Skeletal muscle cell (primary cell): ENCODE data around the gene KCTD14.
"Not testable (repeated sequence)": the region's sequence is repeated elsewhere in the genome, so short reads cannot be mapped to it uniquely, and the experiment has no call there.

Source experiments
- DNase-seq: peaks from one replicate; pipeline ENCODE4 v3.0.0-alpha.2; 2010; ENCODE audit warnings: low read depth
- H3K4me3 ChIP-seq: 2 replicates; pipeline ENCODE4 v1.5.1; 2011; ENCODE audit warnings: low read depth, mild to moderate bottlenecking, control low read depth, low read length, moderate library complexity

Gene KCTD14

DNA sequence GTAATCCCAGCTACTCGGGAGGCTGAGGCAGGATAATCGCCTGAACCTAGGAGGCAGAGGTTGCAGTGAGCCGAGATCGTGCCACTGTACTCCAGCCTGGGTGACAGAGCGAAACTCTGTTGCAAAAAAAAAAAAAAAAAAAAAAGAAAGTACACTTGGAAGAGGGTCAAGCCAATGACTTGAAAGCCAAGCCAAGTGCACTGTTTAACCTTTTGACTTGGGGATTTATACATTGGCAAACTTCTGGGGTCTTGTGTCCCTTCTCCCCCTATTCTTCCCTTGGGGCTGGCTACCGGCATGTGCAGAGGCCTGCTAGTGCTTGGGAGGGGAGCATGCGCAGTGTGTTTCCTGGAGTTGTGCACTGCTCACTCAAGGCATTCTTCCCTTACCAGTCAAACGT lies 26.3 kb upstream of the KCTD14 start:
- no peak for DNase-seq
- no peak overlapping the region for H3K4me3 ChIP-seq

- no peak for DNase-seq
- no peak overlapping the region for H3K4me3 ChIP-seq
Observed at GRCh38 chr11:78048561-78048960, 25.5 kb upstream of the KCTD14 start.

DNA sequence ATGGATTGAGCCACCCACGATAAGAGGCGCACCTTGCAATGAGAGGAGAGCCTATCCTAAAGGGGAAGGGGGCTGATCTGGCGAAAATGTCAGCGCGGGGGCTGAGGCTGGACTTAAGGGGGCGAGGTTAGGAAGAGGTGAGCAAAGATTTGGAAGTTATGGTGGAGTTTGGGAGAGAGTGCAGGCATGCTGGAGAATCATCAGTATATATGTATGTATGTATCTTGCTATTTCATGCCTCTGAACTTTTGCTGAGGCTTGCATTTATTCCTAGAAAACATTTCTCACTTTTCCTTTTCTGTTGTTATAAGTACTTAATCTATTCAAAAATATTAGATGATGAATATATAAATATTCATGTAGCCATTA lies 23.4 kb upstream of the KCTD14 start:
- no peak for DNase-seq
- H3K4me3 ChIP-seq: no peak overlapping the region

GRCh38 chr11:78045851-78046485 lies 22.9 kb upstream of the KCTD14 start:
- peak overlapping the region; percentile 48 for H3K4me3 ChIP-seq
- DNase-seq: peak; percentile 37

DNA sequence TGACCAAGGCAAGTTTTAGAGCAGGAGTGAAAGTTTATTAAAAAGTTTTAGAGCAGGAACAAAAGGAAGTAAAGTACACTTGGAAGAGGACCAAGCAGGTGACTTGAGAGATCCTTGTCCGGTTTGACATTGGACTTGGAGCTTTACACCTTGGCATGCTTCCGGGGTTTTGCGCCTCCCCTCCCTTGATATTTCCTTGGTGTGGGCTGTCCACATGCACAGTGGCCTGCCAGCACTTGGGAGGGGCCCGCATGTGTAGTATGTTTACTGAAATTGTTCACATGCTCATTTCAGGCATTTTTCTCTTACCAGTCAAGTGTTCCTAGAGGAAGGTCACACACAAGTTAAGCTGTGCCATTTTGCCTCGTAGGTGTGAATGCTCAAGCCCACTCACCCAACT lies 21.6 kb upstream of the KCTD14 start:
- H3K4me3 ChIP-seq: no peak overlapping the region
- DNase-seq: no peak

DNA sequence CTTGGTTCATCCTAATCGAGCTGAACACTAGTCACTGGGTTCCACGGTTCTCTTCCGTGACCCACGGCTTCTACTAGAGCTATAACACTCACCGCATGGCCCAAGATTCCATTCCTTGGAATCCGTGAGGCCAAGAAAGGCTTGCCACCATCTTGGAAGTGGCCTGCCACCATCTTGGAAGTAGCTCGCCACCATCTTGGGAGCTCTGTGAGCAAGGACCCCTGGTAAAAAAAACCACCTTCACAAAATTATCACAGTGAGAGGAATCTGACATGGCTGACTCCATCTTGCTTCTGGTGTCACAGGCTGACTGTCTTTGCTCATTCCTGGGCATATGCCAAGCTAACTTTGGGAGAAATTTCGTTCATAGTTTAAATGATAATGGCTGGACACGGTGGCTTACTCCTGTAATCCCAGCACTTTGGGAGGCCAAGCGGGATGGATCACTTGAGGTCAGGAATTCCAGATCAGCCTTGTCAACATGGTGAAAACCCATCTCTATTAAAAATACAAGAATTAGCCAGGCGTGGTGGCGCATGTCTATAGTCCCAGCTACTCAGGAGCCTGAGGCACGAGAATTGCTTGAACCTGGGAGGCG lies 18.9 kb upstream of the KCTD14 start:
- no peak for DNase-seq
- no peak overlapping the region for H3K4me3 ChIP-seq

- DNase-seq: not testable (repeated sequence)
Observed at GRCh38 chr11:78041380-78041719, 18.3 kb upstream of the KCTD14 start.

GRCh38 chr11:78040691-78041379 lies 17.8 kb upstream of the KCTD14 start:
- DNase-seq: no peak
- no peak overlapping the region for H3K4me3 ChIP-seq

More at GRCh38 chr11:78041380-78041719, 18.3 kb upstream of the KCTD14 start:
- not testable (repeated sequence) for H3K4me3 ChIP-seq

- peak; percentile 73 for DNase-seq
- H3K4me3 ChIP-seq: peak overlapping the region; percentile 18
Observed at GRCh38 chr11:78039919-78040671, 17.0 kb upstream of the KCTD14 start.

DNA sequence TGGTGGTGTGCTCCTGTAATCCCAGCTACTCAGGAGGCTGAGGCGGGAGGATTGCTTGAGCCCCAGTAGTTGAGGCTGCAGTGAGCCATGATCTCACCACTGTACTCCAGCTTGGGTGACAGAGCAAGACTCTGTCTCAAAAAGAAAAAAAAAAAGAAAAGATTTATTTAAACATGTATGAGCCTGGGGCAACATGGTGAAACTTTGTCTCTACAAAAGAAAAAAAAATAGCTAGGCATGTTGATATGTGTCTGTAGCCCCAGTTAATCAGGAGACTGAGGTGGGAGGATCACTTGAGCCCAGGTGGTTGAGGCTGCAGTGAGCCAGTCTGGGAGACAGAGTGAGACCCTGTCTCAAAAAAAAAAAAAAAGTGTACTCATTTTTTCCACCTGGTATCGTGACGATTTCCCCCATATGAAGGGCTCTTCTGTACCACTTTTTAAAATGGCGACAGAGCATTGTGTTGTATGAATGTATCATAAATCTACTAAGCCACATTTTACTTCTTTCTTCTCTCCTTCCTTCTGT lies 16.4 kb upstream of the KCTD14 start:
- no peak for DNase-seq
- no peak overlapping the region for H3K4me3 ChIP-seq

DNA sequence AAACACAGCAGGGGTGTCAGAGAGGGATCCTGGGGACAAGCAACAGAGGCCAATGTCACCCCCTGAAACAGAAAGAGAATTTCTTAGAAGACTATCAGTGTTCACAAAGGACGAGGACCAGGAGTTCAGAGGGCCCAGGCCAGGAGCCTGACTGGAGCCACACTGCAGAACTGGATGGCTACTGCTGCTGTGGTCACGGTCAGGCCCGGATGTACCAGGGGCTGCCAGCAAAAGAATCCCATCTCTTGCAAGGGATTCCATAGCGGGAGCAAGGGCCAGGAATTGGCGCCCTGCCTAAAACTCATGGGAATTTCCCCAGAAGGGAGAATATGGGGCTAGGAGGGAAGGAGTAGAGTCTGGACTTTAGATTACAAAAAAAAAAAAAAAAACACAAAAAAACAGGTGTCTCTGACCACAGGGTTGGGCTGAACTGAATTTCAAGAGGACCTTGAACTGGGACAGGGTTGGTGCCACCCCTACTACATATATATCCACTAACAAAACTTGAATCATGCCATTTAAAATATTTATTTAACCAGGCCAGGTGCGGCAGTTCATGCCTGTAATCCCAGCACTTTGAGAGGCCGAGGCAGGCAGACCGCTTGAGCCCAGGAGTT lies 15.7 kb upstream of the KCTD14 start:
- DNase-seq: no peak
- no peak overlapping the region for H3K4me3 ChIP-seq

- H3K4me3 ChIP-seq: no peak overlapping the region
- DNase-seq: no peak
Observed at GRCh38 chr11:78037825-78038620, 14.9 kb upstream of the KCTD14 start.

- no peak overlapping the region for H3K4me3 ChIP-seq
- no peak for DNase-seq
Observed at GRCh38 chr11:78037056-78037455, 14.0 kb upstream of the KCTD14 start.

DNA sequence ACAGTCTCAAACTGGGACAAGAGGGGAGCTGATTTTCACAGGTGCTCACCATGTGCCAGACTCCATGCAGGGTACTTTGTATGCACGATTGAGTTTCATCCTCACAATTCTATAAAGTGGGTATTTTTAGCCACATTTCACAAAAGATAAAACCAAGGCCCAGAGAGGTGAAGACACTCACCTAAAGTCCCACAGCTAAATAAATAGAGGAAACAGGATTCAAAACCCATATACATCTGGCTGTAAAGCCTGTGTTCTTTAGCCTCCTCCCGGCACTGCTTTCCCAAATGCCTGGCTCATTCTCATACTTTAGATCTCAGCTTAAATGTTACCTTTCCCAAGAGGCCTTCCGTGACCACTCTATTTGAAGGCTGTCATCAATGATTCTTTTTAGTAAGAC lies 13.2 kb upstream of the KCTD14 start:
- H3K4me3 ChIP-seq: no peak overlapping the region
- DNase-seq: no peak

DNA sequence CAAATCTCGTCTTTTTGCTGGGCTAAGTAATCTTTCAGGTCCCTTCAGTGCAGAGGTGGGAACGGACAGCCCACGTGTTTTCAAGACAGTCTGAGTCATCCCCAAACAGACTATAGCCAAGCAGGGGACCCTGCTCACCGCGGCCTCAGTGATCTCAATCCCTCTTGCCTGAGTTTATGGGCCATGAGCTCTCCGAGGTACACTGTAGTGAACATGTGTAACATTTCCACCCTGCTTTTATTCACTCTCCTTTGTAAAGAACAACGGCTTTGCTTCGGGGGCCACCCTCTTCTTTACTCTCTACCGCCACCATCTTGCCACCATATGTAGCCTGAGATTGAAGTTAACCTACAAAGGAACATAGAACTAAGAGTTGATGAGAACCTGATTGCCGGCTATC lies 11.5 kb upstream of the KCTD14 start:
- no peak overlapping the region for H3K4me3 ChIP-seq
- no peak for DNase-seq

DNA sequence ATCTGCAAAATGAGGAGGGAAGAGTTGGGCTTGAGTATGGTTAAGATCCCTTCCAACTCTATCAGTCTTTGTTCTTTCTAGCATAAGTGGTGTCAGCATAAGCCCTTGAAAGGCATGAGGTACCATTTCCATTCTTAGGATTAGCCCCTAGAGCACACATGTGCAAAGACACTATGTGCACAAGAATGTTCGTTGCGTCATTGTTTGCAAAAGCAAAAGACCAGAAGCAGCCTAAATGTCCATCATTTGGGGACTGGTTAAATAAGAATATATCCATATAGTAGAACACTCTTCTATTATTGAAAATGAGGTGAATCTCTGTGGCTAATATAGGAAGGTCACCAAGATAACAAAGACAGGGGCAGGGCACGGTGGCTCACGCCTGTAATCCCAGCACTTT lies 10.0 kb upstream of the KCTD14 start:
- no peak for DNase-seq
- H3K4me3 ChIP-seq: no peak overlapping the region

- DNase-seq: no peak
- H3K4me3 ChIP-seq: no peak overlapping the region
Observed at GRCh38 chr11:78032090-78032489, 9.0 kb upstream of the KCTD14 start.

GRCh38 chr11:78031629-78032028 lies 8.6 kb upstream of the KCTD14 start:
- no peak overlapping the region for H3K4me3 ChIP-seq
- no peak for DNase-seq
